ENCODE results near the gene KRTAP5-4.
"Not testable (repeated sequence)": the region's sequence is repeated elsewhere in the genome, so short reads cannot be mapped to it uniquely, and the experiment has no call there.

KRTAP5-4 gene

DNA sequence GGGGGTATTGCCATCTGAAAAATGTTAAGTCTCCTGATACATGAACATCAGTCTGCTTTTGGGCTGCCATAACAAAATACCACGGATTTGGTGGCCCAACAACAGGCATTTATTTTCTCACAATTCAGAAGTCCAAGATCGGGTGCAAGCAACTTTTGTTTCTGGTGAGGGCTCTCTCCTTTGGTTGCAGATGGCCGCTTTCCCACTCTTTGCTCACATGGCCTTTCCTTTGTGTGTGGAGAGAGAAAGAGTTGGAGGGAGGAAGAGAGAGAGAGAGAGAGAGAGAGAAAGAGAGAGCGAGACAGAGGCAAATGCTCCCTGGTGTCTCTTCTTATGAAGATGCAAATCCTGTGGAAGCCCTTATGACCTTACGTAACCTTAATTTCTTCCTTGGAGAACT is 21.3 kb downstream of the KRTAP5-4 start:
- no peak for DNase-seq (ENCODE audit: low read depth in 2 of 2)

DNA sequence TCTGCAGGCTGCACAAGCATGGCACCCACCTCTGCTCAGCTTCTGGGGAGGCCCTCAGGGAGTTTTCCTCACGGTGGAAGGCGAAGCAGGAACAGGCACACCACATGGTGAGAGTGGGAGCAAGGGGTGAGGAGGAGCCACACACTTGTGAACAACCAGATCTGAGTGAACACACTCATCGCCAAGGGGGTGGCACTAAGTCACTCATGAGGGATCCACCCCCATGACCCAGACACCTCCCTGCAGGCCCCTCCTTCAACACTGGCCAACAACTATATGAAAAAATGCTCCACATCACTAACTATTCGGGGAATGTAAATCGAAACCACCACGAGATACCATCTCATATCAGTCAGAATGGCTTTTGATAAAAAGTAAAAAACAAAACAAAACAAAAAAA is 23.1 kb downstream of the KRTAP5-4 start:
- DNase-seq (ENCODE audit: low read depth in 2 of 2): no peak

DNA sequence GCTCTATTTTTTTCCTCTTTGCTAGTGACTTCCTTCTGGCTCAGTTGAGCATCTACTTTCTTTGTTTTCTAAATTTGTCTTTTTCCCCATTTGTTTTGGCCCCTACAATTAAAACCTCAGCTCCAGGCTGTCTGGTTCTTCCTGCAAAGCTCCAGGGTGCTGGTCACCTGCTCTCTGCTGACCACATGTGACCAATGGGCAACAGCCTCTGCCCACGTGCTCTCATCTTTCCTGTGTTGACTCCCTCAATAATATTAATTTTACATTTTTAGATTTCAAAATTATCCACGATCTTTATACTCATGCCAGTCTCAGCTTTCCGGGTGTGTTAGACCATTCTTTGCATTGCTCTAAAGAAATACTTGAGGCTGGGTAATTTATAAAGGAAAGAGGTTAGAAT is 23.5 kb downstream of the KRTAP5-4 start:
- DNase-seq (ENCODE audit: low read depth in 2 of 2): not testable (repeated sequence)

DNA sequence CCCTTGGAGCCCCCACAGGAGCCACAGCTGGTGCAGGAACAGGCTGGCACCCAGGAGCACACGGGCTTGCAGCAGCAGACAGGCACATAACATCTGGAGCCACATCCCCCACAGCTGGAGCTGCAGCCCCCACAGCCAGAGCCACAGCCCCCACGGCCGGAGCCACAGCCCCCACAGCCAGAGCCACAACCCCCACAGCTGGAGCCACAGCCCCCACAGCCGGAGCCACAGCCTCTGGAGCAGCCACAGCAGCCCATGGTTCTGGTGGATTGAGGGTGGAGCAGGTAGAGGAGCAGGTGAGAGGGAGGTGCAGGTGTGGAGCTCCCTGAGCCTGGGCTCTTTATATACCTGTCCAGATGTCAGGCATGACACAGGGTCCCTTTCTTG is 24.0 kb downstream of the KRTAP5-4 start, which contains the start of gene KRTAP5-2:
Gene KRTAP5-2 (minus strand): TSS at position 301 of the 387 bp plus-strand sequence. CDS start 44 bp downstream, at position 257.
- DNase-seq (ENCODE audit: low read depth in 2 of 2): no peak

DNA sequence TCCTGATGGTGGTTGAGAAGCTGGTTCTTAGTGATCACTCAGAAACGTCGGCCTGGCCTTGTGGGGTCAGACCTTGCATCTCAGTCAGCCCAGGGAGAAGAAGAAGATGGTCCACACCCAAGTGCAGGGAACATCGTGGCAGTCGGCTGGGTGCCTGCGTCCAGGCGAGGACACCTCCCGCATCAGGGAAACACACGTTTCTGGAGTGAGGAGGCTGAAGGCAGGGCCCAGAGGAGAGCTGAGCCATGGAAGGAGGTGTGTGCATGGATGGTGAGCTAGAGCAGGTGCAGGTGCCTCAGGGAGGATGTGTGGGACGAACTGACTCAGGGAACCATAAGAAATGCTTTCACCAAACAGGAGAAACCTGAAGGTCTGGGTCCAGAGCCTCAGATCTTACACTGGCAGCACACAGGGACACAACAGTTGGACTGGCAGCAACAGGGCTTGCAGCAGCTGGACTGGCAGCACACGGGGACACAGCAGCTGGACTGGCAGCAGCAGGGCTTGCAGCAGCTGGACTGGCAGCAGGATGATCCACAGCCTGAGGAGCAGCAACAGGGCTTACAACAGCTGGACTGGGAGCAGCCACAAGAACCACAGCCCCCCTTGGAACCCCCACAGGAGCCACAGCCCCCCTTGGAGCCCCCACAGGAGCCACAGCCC is 24.5 kb downstream of the KRTAP5-4 start:
- no peak for DNase-seq (ENCODE audit: low read depth in 2 of 2)

DNA sequence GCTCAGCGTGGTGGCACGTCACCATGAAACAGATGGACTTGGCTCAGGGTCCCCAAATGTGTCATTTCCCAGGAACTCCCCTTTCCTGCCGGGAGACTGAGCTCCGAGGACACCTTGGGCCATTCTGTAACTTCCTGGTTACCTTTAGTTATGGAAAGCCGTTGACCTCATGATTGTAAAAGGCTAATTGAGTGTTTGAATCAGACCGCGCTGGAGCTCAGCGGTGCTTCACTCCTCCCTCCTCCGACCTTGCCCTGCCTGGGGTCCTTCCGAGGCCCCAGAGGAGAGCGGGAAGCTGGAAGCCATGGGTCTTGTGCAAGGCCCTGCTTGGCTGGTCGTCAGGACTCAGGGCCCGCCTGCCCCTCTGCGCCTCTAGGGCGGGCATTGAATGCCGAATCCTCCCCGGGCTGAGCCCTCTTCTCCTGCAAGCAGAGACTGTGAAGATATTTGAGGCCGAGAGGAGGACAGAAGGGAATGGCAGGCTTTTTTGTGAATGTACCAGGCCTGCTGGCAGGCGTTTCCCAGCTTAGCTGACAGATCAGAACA is 25.3 kb downstream of the KRTAP5-4 start:
- not testable (repeated sequence) for DNase-seq (ENCODE audit: low read depth in 2 of 2)

DNA sequence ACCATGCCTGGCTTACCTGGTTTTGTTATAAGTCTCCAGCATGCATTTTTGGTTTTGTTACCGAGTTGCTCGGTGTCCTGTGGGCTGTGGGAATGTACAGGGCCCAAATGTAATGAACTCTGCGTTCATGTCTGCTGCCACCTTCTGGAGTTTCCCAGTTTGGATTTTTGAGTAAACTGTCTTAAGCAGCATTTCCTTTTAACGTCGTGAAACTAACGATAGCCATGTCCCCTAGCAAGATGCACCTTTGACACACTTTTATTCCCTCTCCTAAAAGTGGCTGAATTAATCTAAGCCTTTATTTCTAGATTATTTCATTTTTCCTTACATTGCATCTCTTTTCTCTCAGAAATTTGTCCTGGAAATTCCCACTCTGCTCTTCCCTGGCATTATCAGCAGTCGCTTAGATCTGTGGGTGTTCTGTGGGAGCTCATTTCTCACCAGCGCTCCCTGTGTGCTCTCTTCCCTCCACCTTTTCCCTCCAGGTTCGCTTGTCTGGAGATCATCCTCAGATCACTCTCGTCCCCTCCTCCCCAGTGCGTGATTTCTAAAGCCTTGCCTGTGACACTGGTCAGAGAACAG is 25.9 kb downstream of the KRTAP5-4 start:
- DNase-seq (ENCODE audit: low read depth in 2 of 2): not testable (repeated sequence)

DNA sequence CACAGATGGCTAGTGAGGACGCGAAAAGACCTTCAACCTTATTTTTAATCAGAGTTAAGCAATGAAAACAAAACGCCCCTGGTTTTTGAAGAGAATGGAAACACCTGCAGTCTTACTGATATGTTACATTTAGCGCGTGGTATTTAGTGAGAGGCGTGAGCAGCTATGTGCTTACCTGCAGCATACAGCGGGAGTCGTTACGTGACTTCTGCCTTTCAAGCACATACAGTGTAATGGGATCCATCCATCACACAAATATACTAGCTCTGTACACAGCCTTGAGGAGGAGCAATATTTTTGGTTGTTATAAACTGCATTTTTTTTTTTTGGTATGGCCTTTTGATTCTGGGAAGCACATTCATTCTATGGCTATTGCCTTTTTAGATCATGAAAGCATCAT is 29.3 kb downstream of the KRTAP5-4 start:
- no peak for DNase-seq (ENCODE audit: low read depth in 2 of 2)

DNA sequence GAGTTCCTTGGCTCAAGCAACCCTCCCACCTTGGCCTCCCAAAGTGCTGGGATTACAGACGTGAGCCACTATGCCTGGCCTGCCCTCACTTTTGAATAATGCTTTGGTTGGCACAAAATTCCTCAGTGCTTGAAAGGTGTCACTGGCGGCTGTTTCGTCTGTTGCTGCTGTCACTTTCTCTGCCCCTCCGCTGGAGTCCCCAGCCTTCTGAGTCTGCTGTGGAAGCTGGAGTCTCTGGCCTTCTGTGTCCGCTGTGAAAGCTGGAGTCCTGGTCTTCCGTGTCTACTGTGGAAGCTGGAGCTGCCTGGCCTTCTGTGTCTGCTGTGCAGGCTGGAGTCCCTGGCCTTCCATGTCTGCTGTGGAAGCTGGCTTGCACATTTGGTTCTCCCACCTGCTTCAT is 31.9 kb downstream of the KRTAP5-4 start:
- DNase-seq (ENCODE audit: low read depth in 2 of 2): no peak

DNA sequence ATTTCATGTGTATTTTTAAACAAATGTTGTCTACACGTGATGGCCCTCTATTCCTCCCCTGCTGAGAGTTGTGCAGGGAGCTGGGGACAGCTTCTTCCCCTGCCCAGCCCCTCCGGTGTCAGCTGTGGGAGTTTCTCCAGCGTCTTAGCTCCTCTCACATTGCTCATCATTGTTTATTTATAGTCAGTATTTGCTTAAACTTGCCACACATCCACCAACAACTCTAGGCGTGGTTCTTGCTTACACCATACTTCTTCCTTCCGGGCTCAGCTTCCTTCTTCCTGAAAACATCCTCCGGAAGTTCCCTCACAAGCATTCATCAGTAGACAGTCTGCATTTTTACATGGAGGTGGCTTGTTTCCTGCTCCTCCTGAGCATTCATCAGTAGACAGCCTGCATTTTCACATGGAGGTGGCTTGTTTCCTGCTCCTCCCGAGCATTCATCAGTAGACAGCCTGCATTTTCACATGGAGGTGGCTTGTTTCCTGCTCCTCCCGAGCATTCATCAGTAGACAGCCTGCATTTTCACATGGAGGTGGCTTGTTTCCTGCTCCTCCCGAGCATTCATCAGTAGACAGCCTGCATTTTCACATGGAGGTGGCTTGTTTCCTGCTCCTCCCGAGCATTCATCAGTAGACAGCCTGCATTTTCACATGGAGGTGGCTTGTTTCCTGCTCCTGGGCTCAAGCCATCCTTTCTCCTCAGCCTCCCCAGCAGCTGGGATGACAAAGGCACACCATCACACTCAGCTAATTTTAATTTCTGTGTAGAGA is 32.6 kb downstream of the KRTAP5-4 start:
- DNase-seq (ENCODE audit: low read depth in 2 of 2): not testable (repeated sequence)

DNA sequence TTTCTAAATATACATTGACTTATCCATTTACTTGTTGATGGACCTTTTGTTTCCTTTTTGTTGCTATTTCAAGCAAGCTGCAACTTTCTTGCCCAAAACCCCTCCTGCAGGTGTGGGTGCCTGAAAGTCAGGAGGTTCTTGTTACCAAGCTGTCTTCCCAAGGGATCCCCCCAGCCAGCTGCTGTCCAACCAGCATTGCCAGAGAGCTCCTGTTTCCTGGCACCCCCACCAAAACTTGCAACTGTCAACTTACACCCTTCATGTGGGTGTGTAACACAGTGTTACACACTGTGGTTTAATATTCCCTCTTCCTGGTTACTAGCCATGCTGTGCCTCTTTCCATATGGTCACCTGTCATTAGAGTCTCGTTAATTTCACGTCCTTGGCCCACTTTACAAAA is 35.2 kb downstream of the KRTAP5-4 start:
- DNase-seq (ENCODE audit: low read depth in 2 of 2): no peak

DNA sequence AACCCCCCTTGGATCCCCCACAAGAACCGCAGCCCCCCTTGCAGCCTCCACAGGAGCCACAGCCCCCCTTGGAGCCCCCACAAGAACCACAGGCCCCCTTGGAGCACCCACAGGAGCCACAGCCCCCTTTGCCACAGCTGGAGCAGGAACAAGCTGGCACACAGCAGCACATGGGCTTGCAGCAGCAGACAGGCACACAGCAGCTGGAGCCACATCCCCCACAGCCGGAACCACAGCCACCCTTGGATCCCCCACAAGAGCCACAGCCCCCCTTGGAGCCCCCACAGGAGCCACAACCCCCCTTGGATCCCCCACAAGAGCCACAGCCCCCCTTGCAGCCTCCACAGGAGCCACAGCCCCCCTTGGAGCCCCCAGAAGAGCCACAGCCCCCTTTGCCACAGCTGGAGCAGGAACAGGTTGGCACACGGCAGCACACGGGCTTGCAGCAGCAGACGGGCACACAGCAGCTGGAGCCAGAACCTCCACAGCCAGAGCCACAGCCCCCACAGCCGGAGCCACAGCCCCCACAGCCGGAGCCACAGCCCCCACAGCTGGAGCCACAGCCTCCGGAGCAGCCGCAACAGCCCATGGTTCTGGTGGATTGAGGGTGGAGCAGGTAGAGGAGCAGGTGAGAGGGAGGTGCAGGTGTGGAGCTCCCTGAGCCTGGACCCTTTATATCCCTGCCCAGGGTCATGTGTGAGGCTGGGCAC is 37.1 kb downstream of the KRTAP5-4 start, which contains the start of gene KRTAP5-1:
Gene KRTAP5-1 (minus strand): TSS at position 623 of the 710 bp plus-strand sequence. CDS start 34 bp downstream, at position 589.
- not testable (repeated sequence) for DNase-seq (ENCODE audit: low read depth in 2 of 2)

DNA sequence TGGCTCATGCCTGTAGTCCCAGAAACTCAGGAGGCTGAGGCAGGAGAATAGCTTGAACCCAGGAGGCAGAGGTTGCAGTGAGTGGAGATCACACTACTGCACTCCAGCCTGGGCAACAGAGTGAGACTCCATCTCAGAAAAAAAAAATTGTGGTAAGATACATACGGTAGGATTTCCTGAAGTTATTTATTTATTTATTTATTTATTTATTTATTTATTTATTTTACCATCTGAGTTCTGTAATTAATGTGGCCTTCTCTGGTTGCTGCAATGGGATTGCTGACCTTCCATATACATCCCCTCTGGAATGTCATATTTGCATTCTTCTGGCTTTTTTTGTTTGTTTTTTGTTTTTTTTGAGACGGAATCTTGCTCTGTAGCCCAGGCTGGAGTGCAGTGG is 39.0 kb downstream of the KRTAP5-4 start:
- not testable (repeated sequence) for DNase-seq (ENCODE audit: low read depth in 2 of 2)

DNA sequence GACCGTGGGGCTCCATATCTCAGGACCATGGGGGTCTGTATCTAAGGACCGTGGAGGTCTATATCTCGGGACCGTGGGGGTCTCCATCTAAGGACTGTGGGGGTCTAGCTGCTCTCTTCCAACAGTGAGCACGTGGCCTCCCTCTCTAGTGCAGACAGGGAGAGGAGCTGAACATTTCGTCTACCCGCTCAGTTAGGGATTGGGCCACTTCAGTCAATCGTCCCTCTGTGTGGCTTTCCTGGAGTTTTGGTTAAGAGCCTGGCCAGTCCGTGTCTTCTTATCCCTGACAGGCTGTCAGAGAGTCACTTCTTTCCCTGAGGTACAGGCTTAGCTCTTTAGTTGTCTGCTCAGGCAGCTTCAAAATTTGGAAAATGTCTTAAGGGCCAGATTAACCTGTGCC is 40.0 kb downstream of the KRTAP5-4 start:
- DNase-seq (ENCODE audit: low read depth in 2 of 2): no peak

DNA sequence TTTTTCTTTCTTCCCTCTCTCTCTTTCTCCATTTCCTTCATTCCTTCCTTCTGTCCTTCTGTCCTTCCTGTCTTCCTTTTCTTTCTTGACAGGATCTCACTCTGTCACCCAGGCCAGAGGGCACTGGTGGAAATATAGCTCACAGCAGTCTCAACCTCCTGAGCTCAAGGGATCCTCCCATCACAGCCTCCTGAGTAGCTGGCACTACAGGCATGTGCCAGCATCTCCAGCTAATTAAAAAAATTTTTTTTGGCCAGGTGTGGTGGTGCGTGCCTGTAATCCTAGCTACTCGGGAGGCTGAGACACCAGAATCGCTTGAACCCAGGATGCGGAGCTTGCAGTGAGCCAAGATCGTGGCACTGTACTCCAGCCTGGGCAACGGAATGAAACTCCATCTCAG is 45.1 kb downstream of the KRTAP5-4 start:
- no peak for DNase-seq (ENCODE audit: low read depth in 2 of 2)

DNA sequence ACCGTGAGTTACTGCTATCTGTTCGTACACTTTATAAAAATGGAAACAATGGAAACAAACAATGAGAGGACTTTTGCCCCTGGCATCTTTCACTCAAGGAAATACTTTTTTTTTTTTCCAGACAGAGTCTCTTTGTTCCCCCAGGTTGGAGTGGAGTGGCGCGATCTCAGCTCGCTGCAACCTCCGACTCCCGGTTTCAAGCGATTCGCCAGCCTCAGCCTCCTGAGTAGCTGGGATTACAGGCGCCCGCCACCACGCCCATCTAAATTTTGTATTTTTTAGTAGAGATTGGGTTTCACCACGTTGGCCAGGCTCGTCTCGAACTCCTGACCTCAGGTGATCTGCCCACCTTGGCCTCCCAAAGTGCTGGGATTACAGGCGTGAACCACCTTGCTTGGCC is 46.2 kb downstream of the KRTAP5-4 start:
- DNase-seq (ENCODE audit: low read depth in 2 of 2): not testable (repeated sequence)

DNA sequence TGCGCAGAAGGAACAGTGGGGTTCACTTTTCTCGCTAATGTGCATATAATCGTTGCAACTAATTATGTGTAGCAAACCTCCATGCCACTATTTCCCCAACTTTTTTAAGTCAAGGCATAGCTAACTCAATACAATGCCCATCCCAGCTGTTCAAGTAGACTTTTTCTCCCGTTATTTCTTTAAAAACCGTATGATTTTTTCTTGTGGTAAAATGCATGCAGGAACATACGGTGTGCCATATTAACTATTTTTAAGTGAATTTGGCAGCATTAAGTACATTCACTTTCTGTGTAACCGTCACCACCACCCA is 47.0 kb downstream of the KRTAP5-4 start:
- no peak for DNase-seq (ENCODE audit: low read depth in 2 of 2)

DNA sequence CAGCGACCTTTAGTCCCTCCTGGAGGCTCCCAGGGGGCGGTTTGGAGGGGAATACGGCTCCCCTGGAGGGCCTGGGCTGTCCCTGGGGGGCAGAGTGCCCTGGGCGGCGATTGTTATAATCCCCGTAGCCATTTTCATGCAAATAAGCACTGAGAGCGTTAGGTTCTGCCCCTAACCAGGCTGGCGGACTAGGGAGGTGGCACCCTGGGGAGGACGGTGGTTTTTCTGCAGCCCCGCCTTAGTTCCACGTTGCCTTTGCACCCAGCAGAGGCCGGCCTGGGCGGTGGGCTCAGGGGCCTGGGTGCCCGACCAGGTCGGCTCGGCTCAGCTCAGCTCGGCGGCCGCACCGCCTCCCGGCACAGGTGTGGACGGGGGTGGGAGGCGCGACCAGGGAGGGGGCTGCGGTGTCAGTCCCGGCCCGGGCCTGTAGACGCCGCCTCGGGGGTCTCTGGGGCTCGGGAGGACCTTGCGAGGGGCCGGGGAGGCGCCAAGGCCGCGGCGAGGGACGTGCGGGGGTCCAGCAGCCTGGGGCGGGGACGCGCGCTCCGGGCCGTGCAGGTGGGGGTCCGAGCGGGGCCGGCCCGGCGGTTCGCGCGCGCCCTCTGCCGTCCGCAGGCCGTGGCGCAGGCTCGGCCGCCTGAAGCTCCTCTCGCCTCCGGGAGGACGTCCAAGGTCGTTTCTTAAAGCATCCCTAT is 47.6 kb downstream of the KRTAP5-4 start:
- no peak for DNase-seq (ENCODE audit: low read depth in 2 of 2)

DNA sequence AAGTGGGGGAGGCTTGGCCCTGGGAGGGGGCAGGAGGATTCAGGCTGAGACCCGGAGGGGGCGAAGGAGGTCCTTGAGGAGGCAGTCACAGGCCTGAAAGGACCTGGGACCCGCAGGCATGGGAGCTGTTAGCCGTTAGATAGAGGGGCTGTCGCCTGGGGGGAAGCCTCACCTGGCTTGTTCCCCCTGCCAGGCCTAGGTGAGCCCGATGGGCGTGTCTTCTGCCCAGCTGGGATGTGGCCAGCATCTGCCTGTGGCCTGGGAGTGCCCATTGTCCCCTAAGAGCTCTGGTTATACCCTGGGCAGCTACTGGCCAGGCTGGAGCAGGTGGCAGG is 48.1 kb downstream of the KRTAP5-4 start:
- no peak for DNase-seq (ENCODE audit: low read depth in 2 of 2)

DNA sequence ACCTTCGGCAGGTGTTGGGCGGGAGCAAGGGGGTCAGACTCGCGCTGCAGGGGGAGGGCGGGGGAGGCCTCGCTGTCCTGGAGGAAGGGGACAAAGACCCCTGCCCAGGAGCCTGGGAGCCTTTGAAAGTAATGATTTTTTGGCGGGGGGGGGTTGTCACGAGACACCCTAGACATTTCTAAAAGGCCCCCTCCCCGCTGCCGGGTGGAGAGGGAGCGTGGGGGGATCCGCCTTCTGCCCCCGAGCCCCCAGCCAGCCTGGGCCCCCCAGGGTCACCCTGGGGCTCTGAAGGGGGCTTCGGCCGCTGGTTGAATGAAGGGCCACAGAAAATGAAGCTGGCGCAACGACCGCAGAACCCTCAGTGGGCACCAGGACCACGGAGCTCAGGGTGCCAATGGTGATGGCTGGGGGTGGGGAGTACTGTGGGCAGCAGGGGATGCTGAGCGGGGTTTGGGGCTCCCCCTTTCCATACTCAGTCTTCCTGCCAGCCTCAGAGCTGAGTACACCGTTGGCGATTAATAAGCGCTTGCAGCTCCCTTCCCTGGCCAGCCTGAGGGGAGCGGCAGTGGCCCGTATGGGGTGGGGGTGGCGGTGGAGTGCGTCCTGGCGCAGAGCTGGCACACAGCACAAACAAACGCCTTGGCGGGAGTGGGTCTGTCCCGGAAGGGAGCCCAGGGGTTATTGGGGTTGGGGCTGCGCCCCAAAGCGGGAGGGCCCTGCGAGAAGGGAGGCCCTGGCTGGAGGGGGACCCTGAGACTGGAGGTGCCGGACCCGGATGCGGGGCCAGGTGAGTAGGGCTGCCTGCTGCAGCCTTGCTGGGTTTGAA is 48.6 kb downstream of the KRTAP5-4 start:
- no peak for DNase-seq (ENCODE audit: low read depth in 2 of 2)
